GM03348 (cell line): ENCODE measurements around the gene RPLP2.

Experiments
- DNase-seq: peaks from one replicate; pipeline ENCODE4 v3.0.0; 2012; ENCODE audit warnings: low spot score

The RPLP2 gene

DNA sequence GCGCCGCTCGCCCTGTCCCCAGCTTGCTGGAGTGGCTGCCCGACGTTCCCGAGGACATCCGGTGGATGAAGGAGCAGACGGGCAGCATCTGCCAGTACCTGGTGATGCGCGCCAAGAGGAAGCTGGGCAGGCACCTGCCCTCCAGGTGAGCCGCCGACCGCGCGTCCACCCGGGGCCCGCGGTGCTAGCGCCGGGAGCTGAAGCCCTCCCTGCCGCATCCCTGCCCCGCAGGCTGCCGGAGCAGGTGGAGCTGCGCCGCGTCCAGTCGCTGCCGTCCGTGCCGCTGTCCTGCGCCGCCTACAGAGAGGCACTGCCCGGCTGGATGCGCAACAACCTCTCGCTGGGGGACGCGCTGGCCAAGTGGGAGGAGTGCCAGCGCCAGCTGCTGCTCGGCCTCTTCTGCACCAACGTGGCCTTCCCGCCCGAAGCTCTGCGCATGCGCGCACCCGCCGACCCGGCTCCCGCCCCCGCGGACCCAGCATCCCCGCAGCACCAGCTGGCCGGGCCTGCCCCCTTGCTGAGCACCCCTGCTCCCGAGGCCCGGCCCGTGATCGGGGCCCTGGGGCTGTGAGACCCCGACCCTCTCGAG, 14.6 kb downstream of the RPLP2 start:
- no peak for DNase-seq

GRCh38 chr11:824942-825341, 15.2 kb downstream of the RPLP2 start:
- DNase-seq, result no peak

- DNase-seq, result no peak
Measured at GRCh38 chr11:825366-826226, 15.8 kb downstream of the RPLP2 start.

DNA sequence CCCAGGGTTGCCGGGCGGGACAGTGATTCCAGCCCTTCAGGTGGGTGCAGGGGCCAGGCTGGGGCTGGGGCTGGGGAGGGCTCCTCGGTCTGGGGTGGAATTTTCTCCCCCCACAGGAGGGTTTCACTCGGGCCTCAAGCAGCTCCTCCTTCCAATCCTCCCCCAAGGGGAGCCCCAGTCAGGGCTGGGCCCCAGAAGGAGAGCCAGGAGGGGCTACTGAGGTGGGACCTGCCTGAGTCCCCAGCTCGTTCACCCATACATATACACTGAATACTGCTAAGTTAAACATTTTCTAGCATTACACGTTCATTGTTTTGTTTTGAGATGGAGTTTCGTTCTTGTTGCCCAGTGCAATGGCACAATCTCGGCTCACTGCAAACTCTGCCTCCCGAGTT, 16.5 kb downstream of the RPLP2 start:
- no peak for DNase-seq

DNA sequence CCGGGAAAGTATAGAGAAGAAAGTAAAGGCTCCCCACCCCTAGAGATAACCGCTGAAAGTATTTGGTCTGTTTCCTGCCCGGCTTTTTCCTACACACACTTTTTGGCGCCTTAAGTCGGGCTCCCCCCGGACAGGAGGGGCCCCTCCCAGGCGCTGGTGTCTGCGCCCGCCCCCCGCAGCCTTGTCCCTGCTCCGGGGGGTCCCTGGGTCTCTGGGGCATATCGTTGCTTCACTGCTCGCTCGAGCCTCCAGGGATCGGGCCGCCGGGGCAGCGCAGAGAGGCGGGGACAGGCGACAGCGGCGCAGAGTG, 17.0 kb downstream of the RPLP2 start:
- no peak for DNase-seq

DNA sequence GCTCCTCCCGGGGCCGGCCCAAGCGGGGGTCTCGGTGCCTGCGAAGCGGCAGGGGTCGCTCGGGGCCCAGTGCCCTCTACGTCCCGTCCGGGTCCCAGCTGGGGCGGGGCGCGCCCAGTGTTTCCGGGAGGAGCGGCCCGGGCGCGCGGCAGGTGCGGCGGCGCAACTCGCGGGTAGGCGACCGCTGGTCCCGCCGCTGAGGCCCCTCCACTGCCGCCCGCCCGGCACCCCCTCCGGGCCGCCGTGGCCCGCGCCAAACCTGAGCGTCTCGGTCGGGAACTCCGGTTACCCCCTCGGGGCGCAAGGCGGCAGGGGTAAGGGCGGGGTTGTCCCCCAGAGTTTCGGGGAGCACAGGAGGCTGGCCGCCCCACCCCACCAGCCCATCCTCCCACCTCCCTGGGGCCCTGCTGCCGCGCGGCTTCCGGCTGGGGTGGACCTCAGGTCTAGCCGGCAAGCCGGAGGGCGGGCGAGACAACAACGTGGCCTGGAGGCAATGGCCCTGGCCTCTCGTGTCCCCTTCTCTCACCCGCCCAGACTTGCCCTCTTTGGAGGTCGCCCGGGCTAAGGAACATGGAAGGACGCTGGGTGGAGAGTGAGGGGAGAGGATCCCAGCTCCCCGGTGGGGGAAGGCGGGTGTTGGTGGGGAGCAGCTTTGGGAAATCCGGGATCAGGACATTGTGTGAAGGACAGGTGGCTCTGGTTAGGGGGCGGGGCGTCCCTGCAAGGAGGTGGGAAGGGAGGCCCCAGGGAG, 17.6 kb downstream of the RPLP2 start:
- DNase-seq, result no peak

DNA sequence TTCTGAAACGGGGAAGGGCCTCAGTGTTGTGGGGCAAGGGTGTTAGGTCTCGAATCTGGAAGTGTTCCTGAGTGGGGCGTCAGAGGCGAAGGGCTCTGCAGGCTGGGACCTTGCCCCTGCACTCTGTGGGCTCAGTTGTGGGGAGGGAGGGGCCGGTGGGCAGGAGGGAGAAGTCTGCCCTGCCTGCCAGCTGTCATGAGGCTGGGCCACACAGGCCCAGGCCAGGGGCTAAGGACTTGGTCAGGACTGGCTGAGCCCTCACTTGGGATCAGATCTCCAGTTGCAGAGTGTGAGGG, 18.1 kb downstream of the RPLP2 start, which contains the start of gene CRACR2B:
CRACR2B (plus strand) TSS at position 23 of the 296 bp plus-strand sequence. CDS start 689 bp downstream, outside the sequence.
- no peak for DNase-seq

GRCh38 chr11:828506-829175, 18.9 kb downstream of the RPLP2 start:
- DNase-seq, result no peak

DNA sequence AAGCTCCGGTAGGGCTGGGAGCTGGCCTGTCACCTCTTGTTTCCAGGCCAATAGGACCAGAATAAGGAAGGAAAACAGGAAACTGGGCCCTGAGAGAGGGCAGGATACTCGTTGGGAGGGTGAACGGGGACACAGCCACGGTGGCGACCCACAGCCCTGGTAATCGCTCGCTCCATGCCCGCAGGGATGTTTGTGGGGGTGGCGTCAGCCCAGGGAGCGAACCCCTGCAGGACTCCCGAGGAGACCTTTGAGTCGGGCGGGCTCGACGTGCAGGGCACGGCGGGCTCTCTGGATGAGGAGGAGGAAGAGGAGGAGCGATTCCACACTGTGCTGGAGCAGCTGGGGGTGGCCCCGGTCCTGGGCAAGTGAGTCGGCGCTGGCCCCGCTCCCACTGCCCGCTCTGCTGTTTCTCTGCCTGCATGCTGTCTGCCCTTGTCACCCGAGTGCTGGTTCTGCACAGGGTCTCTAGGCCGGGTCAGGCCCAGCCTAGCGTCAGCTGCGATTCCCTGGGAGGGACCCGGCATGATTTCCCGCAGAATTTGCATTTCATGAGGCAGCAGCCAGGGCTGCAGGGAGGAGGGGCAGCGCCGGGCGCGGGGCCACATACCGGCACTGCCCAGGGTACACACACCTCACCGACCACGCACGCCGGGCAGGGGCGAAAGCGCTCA, 19.5 kb downstream of the RPLP2 start:
- DNase-seq, result no peak

GRCh38 chr11:829847-830294, 20.1 kb downstream of the RPLP2 start:
- DNase-seq, result no peak

DNA sequence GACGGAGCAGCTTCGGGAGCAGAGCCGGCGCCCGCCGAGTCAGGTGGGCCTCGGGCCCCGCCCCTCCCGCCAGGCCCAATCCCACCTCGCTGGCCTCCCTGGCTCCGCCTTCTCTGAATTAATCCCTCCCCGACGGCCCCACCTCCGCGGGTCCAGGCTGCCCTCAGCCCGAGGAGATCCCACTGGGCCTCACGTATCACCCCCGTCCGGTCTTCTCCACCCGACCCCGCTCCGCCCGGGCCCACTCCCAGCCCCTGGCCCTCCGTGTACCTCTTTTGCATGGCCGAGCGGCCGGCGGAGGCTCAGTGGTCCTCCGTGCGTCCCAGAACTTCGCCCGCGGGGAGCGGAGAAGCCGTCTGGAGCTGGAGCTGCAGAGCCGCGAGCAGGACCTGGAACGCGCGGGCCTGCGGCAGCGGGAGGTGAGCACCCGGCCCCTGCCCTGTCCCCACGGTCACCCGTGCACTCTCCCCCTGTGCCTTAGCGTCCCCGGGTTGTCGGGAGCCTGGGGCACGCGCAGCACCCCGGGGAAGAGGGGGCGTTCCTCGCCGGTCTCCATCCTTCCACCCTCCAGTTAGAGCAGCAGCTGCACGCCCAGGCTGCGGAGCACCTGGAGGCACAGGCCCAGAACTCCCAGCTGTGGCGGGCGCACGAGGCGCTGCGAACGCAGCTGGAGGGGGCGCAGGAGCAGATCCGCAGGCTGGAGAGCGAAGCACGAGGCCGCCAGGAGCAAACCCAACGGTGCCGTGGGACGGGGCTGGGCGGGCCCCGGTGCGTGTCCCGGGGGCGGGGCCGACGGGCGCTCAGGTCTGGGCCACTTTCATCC, 20.7 kb downstream of the RPLP2 start:
- DNase-seq, result peak; percentile 83

DNA sequence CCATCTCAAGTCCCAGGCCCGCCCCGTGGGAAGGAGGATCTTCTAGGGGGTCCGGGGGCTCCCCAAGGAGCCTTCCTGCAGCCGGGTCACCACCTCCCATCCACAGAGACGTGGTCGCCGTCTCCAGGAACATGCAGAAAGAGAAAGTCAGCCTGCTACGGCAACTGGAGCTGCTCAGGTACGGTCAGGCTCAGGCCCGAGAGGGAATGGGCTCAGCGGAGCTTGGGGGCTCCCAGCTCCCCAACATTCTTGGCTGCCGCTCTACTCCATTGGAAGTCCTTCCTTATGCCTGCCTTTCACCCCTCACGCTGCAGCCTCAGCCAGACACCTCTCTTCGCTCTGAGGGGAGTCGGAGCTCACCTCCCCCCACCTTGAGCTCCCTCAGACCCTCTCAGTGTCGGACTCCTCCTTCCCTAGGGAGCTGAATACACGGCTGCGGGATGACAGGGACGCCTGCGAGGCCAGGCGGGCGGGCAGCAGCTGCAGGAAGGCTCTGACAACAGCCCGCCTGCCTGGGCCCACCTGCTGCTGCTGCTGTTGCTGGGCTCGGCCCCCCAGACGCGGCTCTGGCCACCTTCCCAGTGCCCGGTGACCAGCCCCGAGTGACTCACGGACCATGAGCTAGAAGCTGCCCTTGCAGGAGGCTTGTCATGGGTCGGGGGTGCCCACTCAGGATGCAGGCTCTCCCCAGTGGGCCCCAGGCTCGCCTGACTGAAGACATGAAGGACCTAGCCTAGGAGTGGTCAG, 21.5 kb downstream of the RPLP2 start:
- no peak for DNase-seq

- DNase-seq, result no peak
Measured at GRCh38 chr11:831961-832528, 22.3 kb downstream of the RPLP2 start.

GRCh38 chr11:832529-833113, 22.9 kb downstream of the RPLP2 start, which contains the start of gene CD151:
Gene CD151 (plus strand): TSS chr11:832952. CDS start chr11:836070, 3,118 bp downstream.
- DNase-seq, result peak; percentile 91

DNA sequence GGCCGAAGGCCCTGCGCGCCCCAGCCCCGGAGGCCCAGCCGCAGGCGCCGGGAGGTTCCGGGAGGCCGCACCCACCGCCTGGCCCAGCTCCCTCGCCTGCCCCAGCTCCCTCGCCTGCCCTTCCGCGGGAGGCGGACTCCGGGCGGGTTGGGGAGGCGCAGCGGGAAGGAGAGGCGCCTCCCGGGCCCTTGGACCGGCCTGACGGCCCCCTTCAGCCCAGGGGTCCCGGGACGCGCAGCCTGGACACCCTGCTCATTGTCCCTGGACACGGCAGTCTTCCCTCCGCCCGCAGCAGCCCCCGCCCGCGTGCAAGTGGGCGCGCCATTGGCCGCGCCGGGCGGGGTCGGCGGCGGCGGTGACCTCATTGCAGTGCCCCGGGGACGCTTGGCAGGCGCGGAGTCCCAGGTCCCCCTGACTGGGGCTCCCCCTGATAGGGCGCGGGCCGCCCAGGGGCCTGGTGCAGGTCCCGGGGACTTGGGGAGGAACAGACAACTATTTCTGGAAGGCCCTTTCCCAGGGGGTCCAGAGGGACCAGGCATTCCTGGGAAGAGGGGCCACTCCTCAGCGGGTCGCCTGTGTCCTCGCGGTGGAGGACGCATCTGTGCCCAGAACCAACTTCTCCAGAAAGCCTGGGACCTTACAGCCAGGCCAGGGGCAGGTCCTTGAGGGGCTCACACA, 23.5 kb downstream of the RPLP2 start:
- peak; percentile 76 for DNase-seq

DNA sequence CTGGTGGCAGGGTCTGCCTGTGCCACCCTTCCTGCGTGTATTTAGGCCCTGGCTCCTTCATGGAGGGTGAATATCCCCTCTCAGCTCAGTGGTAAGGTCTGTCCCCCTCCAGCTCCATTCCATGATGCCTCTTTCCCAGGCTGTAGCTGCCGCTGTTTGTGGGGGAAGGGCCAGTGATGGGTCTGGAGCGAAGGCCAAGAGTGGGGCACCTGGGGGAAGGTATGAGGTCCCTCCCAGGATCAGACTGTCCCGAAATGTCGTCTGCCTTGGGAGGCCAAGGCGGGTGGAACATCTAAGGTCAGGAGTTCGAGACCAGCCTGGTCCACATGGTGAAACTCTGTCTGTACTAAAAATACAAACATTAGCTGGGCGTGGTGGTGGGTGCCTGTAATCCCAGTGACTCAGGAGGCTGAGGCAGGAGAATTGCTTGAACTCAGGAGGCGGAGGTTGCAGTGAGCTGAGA, 24.1 kb downstream of the RPLP2 start:
- DNase-seq, result no peak

DNA sequence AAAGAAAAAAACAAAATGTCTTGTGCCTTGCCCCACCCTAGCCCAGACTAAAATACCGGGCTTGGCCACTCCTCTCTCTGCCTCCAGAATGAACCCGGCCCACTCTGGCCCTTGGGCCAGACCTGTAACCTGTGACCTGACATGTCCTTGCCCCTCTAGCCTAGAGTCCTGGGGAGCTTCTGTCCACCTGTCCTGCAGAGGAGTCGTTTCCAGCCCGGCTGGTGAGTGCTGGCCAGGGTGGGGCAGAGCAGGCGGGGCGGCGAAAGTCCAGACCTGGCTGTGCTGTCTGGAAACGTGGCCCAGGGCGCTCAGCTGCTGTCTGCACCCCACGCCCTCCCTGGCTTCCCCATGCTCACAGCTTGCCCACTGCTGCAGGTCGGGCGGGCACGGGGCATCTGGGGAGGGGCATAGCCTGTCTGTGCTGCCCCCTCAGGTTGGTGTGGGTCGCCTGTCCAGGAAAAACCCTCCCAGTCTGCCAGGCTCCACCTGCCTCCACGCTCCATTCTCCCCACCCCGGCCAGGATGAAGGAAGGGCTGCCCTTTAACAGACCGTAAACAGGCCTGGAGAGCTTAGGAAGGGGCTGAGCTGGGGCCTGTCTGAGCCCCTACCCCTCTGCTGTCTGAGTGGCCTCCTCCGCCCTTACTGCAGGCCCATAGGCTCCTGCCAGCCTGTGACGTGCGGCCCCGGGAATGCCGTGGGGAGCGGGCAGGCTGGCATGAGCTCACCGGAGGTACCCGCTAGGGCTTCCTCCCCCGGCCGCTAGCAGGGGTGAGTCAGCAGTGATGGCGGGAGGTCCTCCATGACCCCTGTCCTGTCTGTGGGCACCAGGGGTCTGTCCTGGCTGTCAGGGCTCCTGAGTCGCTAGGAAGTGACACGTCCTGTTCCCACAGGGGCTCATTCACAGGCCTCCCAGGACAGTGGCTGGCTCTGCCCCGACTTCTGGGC, 24.9 kb downstream of the RPLP2 start:
- peak; percentile 83 for DNase-seq

DNA sequence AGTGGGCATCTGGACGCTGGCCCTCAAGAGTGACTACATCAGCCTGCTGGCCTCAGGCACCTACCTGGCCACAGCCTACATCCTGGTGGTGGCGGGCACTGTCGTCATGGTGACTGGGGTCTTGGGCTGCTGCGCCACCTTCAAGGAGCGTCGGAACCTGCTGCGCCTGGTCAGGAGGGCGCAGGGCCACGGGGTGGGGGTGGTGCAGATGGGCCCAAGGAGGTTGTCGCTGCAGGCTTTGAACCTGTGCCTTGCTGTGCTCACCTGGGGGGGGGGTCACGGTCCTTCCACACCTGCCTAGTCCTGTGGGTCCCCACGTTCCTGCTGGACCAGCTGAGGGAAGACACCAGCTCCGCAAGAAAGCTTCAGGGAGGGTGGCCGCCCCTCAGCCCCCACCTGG, 26.5 kb downstream of the RPLP2 start:
- DNase-seq, result no peak
